PC-9 (cell line): ENCODE results near the gene DPF1. TPM values are rescaled to one million over a fixed set of nuclear protein-coding genes. Genes with fewer than 3 reads are reported as not detected.

Experiments used
- BruUV-seq: library from RNA; stranded (reverse); fragments of 400-500 nt; replicated peaks from 2 replicates; lab custom pipeline; 2021; lab: Mats Ljungman, UMichigan
- CTCF ChIA-PET: fragments of 300-600 bp; sonication (Branson Sonifier 250); formaldehyde crosslinking; loops from one replicate; lab custom pipeline; 2022; ENCODE audit warnings: antibody characterized with exemption; lab: Charles Lee
- POLR2A ChIA-PET: fragments of 300-600 bp; sonication (Branson Sonifier 250); formaldehyde crosslinking; loops from one replicate; lab custom pipeline; 2022; ENCODE audit warnings: antibody characterized with exemption; ENCODE audit not compliant: unreplicated experiment; lab: Charles Lee
- DNase-seq, 2 experiments: peaks; one replicate each; pipeline versions ENCODE4 v3.0.0 to v3.0.0-alpha.2; 2015 to 2022; ENCODE audit warnings: mixed read lengths in 1 of 2
- H2AFZ ChIP-seq: fragments of 200-600 bp; sonication (generic); 2 replicates; pipeline ENCODE4 v1.8.1; 2017; ENCODE audit warnings: antibody characterized with exemption
- H3F3A ChIP-seq: fragments of 200-600 bp; sonication (generic); 2 replicates; pipeline ENCODE4 v1.8.1; 2017; ENCODE audit warnings: antibody characterized with exemption, mild to moderate bottlenecking, low read depth; ENCODE audit not compliant: insufficient read depth
- H3K27ac ChIP-seq: fragments of 200-600 bp; sonication (generic); 2 replicates; pipeline ENCODE4 v1.6.1; 2016; ENCODE audit warnings: mixed run types
- H3K27me3 ChIP-seq: fragments of 200-600 bp; sonication (generic); 2 replicates; pipeline ENCODE4 v1.6.1; 2016; ENCODE audit warnings: low read depth, mixed run types; ENCODE audit not compliant: insufficient read depth
- H3K36me3 ChIP-seq: fragments of 200-600 bp; sonication (generic); 2 replicates; pipeline ENCODE4 v1.6.1; 2016; ENCODE audit warnings: low read depth, mixed run types
- H3K4me1 ChIP-seq: fragments of 200-600 bp; sonication (generic); replicated peaks from 2 replicates; pipeline ENCODE4 v1.6.1; 2016; ENCODE audit warnings: mixed run types; ENCODE audit not compliant: insufficient read depth
- H3K4me2 ChIP-seq: fragments of 200-600 bp; sonication (generic); 2 replicates; pipeline ENCODE4 v1.6.1; 2017; ENCODE audit warnings: mixed run types
- H3K4me3 ChIP-seq: fragments of 200-600 bp; sonication (generic); 2 replicates; pipeline ENCODE4 v1.6.1; 2016; ENCODE audit warnings: mixed run types
- H3K79me2 ChIP-seq: fragments of 200-600 bp; sonication (generic); 2 replicates; pipeline ENCODE4 v1.6.1; 2017; ENCODE audit warnings: low read depth, mixed run types
- H3K9me2 ChIP-seq: fragments of 200-600 bp; sonication (generic); 2 replicates; pipeline ENCODE4 v1.8.1; 2017; ENCODE audit warnings: mild to moderate bottlenecking; ENCODE audit not compliant: insufficient read depth
- H3K9me3 ChIP-seq: fragments of 200-600 bp; sonication (generic); 2 replicates; pipeline ENCODE4 v1.8.1; 2016; ENCODE audit warnings: low read depth; ENCODE audit not compliant: insufficient read depth
- H4K20me1 ChIP-seq: fragments of 200-600 bp; sonication (generic); 2 replicates; pipeline ENCODE4 v1.8.1; 2017; ENCODE audit not compliant: insufficient read depth
- EZH2 ChIP-seq: fragments of 200-600 bp; sonication (generic); IDR thresholded peaks from 2 replicates; pipeline ENCODE4 v1.8.0; 2017; ENCODE audit warnings: antibody characterized with exemption, low read depth
- intact Hi-C: fragments of 100-400 bp; cut with micrococcal nuclease; formaldehyde crosslinking; loops from one replicate; pipeline ENCODE4 v1.10.0; 2022; ENCODE audit not compliant: unreplicated experiment
- total RNA-seq: library from RNA; stranded (reverse); gene quantifications from 2 replicates; pipeline ENCODE4 v1.2.3, GENCODE V29; 2021
- TF ChIP-seq, protein P1 (sequence below): fragments of 200-600 bp; sonication (generic); conservative IDR thresholded peaks from 2 replicates; pipeline ENCODE4 v1.6.1; 2017; ENCODE audit warnings: mixed run types, antibody characterized with exemption, mild to moderate bottlenecking, moderate library complexity

DPF1 gene
- total RNA-seq, 1 experiment from 2014 or later, result 0.81 TPM

DNA sequence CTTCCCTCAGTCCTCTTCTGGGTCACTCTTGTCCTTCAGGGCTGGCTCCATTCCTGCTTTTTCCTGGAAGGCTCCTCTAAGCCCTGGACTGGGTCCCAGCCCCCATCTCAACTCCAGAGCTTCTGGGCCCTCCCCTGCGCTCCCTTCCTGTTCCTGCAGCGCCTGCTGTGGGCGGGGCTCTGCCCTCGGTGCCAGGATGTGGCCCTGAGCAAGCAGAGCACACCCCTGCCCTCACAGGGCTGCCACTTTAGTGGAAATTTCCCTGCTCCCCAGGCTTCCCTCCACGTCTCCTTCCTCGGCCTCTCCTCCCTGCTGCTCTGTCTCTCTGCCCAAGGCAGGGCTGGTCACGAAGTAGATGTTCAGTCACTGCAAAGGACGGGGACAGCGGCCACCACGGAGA is 28.8 kb downstream of the DPF1 start:
- intact Hi-C loops, result no loop called here
- CTCF ChIA-PET, result no interaction called here
- BruUV-seq, result no TSS peak

DNA sequence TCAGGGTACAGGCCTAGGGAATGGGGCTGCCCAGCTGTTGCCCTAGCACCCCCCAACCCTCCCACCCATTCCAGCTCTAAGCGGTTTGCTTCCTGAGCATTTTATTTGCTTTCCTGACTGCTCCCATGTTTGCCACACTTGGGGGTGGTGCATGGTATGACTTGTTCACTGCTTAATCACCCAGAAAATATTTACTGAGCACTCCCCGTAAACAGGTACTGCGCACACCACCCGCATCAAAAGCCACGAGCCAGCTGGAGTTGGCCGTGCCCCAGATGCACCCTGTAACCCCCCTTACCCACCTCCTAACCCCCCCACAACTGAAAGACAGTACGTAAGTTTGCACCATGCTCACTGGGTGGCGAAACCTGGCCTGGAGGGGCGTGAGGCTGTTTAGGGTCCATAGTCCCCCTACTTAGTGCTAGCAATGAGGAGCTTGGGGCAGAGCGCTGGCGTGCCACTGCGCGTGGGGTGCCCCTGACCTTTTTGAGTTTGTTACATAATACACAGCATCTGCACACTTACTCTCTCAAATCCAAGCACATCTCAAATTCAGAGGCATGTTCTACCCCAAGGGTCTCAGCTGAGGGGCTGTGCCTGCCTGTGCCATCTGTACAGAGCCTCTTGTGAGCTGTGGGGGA is 29.8 kb downstream of the DPF1 start:
- H3K79me2 ChIP-seq, result no peaks in the 10 kb centered on the region
- H3K27ac ChIP-seq, result no peak overlapping the region
- H4K20me1 ChIP-seq, result no peaks in the 10 kb centered on the region

More for the DNA sequence above, 28.8 kb downstream of the DPF1 start:
- DNase-seq, result no peak
- TF ChIP-seq, protein P1, sequence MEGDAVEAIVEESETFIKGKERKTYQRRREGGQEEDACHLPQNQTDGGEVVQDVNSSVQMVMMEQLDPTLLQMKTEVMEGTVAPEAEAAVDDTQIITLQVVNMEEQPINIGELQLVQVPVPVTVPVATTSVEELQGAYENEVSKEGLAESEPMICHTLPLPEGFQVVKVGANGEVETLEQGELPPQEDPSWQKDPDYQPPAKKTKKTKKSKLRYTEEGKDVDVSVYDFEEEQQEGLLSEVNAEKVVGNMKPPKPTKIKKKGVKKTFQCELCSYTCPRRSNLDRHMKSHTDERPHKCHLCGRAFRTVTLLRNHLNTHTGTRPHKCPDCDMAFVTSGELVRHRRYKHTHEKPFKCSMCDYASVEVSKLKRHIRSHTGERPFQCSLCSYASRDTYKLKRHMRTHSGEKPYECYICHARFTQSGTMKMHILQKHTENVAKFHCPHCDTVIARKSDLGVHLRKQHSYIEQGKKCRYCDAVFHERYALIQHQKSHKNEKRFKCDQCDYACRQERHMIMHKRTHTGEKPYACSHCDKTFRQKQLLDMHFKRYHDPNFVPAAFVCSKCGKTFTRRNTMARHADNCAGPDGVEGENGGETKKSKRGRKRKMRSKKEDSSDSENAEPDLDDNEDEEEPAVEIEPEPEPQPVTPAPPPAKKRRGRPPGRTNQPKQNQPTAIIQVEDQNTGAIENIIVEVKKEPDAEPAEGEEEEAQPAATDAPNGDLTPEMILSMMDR, result no peak
- no peak for TF ChIP-seq EZH2
- H3K4me1 ChIP-seq, result no peaks in the 10 kb centered on the region
- POLR2A ChIA-PET, result interaction anchor here (0.5 kb wide), 1 partner anchor 293 kb away, joined by 4 read pairs; no protein-coding TSS in a partner anchor
- no peaks in the 10 kb centered on the region for H3K27me3 ChIP-seq
- no peaks in the 10 kb centered on the region for H4K20me1 ChIP-seq
- no peaks in the 10 kb centered on the region for H3K9me2 ChIP-seq
- no peak overlapping the region for H3K4me2 ChIP-seq
- H3K4me3 ChIP-seq, result no peak overlapping the region
- no peak overlapping the region for H3K27ac ChIP-seq
- H3K36me3 ChIP-seq, result no peaks in the 10 kb centered on the region
- no peaks in the 10 kb centered on the region for H3K79me2 ChIP-seq
- H2AFZ ChIP-seq, result no peak overlapping the region
- H3K9me3 ChIP-seq, result no peaks in the 10 kb centered on the region
- no peaks in the 10 kb centered on the region; the same call in 1 of the 2 replicates for H3F3A ChIP-seq

DNA sequence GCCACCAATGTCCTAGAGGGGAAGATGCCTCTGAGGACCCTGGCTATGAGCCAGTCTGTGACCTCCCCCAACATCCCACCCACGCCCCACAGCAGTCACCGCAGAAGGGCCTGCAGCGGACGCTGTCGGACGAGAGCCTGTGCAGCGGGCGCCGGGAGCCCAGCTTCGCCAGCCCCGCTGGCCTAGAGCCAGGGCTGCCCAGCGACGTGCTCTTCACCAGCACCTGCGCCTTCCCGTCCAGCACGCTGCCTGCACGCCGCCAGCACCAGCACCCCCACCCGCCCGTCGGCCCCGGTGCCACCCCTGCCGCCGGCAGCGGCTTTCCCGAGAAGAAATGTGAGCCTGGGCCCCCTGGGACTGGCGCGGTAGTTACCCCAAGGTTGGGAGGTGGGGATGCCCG is 30.6 kb downstream of the DPF1 start:
- Histone ChIP-seq H2AFZ (no peak overlapping the region), H3K4me1 (no peaks in the 10 kb centered on the region), H3K4me3 (no peak overlapping the region), H3K27me3 (no peaks in the 10 kb centered on the region), H4K20me1 (no peaks in the 10 kb centered on the region), H3K4me2 (no peak overlapping the region), H3F3A (no peaks in the 10 kb centered on the region; the same call in 1 of the 2 replicates), H3K9me3 (no peaks in the 10 kb centered on the region), H3K79me2 (no peaks in the 10 kb centered on the region), H3K36me3 (no peaks in the 10 kb centered on the region), H3K27ac (no peak overlapping the region), H3K9me2 (no peaks in the 10 kb centered on the region)
- DNase-seq, result no peak
- POLR2A ChIA-PET, result no interaction called here
- intact Hi-C loops, result no loop called here
- BruUV-seq, result no TSS peak
- TF ChIP-seq EZH2, result no peak
- TF ChIP-seq, protein P1, result no peak
- CTCF ChIA-PET, result no interaction called here

More for the DNA sequence above, 29.8 kb downstream of the DPF1 start:
- DNase-seq, result no peak
- Histone ChIP-seq H3K4me2 (no peak overlapping the region), H3K4me3 (no peak overlapping the region), H3K36me3 (no peaks in the 10 kb centered on the region), H3K27me3 (no peaks in the 10 kb centered on the region), H2AFZ (no peak overlapping the region), H3K4me1 (no peaks in the 10 kb centered on the region), H3F3A (no peaks in the 10 kb centered on the region; the same call in 1 of the 2 replicates), H3K9me2 (no peaks in the 10 kb centered on the region), H3K9me3 (no peaks in the 10 kb centered on the region)
- CTCF ChIA-PET, result no interaction called here
- no TSS peak for BruUV-seq
- intact Hi-C loops, result no loop called here
- no peak for TF ChIP-seq EZH2
- TF ChIP-seq, protein P1, result no peak
- POLR2A ChIA-PET, result no interaction called here
